Parathyroid adenoma (tissue), 2 donors: ENCODE measurements around the gene SPIB.
"Not testable (repeated sequence)": the region's sequence is repeated elsewhere in the genome, so short reads cannot be mapped to it uniquely, and the experiment has no call there.

Source experiments
- H2AFZ ChIP-seq: fragments of 300-600 bp; sonication (generic); one replicate; pipeline ENCODE4 v1.7.0; 2017; ENCODE audit warnings: antibody characterized with exemption, mild to moderate bottlenecking
- H3K27ac ChIP-seq: fragments of 300-600 bp; sonication (generic); one replicate; pipeline ENCODE4 v1.7.0; 2017
- H3K27me3 ChIP-seq: fragments of 300-600 bp; sonication (generic); one replicate; pipeline ENCODE4 v1.7.0; 2017; ENCODE audit warnings: low read length; ENCODE audit not compliant: control insufficient read depth, insufficient read depth
- H3K36me3 ChIP-seq: fragments of 300-600 bp; sonication (generic); one replicate; pipeline ENCODE4 v1.7.0; 2017; ENCODE audit warnings: low read length; ENCODE audit not compliant: control insufficient read depth, insufficient read depth
- H3K4me1 ChIP-seq: fragments of 300-600 bp; sonication (generic); one replicate; pipeline ENCODE4 v1.7.0; 2017; ENCODE audit warnings: control low read depth
- H3K4me2 ChIP-seq: fragments of 300-600 bp; sonication (generic); one replicate; pipeline ENCODE4 v1.7.0; 2017; ENCODE audit warnings: low read length
- H3K4me3 ChIP-seq: fragments of 300-600 bp; sonication (generic); one replicate; pipeline ENCODE4 v1.7.0; 2017; ENCODE audit warnings: low read depth, low read length
- H3K79me2 ChIP-seq: fragments of 300-600 bp; sonication (generic); one replicate; pipeline ENCODE4 v1.7.0; 2017; ENCODE audit warnings: control low read depth
- H3K9ac ChIP-seq: fragments of 300-600 bp; sonication (generic); one replicate; pipeline ENCODE4 v1.7.0; 2017; ENCODE audit warnings: mild to moderate bottlenecking
- H3K9me3 ChIP-seq: fragments of 300-600 bp; sonication (generic); one replicate; pipeline ENCODE4 v1.7.0; 2017; ENCODE audit warnings: low read length; ENCODE audit not compliant: control insufficient read depth
- TF ChIP-seq, protein P1 (sequence below): fragments of 300-600 bp; sonication (generic); IDR thresholded peaks from one replicate; pipeline ENCODE4 v1.7.0; 2017; ENCODE audit warnings: antibody characterized with exemption, mild to moderate bottlenecking
- donor health status: primary hyperparathyroidism.

The SPIB gene

GRCh38 chr19:50468818-50469217, 50.1 kb downstream of the SPIB start:
- no peak overlapping the region for H3K4me2 ChIP-seq
- H3K27me3 ChIP-seq, result no peaks in the 10 kb centered on the region
- H3K27ac ChIP-seq, result no peak overlapping the region
- no peaks in the 10 kb centered on the region for H3K36me3 ChIP-seq
- no peaks in the 10 kb centered on the region for H3K4me1 ChIP-seq
- TF ChIP-seq, protein P1, sequence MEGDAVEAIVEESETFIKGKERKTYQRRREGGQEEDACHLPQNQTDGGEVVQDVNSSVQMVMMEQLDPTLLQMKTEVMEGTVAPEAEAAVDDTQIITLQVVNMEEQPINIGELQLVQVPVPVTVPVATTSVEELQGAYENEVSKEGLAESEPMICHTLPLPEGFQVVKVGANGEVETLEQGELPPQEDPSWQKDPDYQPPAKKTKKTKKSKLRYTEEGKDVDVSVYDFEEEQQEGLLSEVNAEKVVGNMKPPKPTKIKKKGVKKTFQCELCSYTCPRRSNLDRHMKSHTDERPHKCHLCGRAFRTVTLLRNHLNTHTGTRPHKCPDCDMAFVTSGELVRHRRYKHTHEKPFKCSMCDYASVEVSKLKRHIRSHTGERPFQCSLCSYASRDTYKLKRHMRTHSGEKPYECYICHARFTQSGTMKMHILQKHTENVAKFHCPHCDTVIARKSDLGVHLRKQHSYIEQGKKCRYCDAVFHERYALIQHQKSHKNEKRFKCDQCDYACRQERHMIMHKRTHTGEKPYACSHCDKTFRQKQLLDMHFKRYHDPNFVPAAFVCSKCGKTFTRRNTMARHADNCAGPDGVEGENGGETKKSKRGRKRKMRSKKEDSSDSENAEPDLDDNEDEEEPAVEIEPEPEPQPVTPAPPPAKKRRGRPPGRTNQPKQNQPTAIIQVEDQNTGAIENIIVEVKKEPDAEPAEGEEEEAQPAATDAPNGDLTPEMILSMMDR, result no peak
- H3K4me3 ChIP-seq, result no peak overlapping the region
- H3K9ac ChIP-seq, result no peak overlapping the region
- H3K9me3 ChIP-seq, result no peaks in the 10 kb centered on the region
- H2AFZ ChIP-seq, result no peak overlapping the region
- H3K79me2 ChIP-seq, result no peaks in the 10 kb centered on the region

DNA sequence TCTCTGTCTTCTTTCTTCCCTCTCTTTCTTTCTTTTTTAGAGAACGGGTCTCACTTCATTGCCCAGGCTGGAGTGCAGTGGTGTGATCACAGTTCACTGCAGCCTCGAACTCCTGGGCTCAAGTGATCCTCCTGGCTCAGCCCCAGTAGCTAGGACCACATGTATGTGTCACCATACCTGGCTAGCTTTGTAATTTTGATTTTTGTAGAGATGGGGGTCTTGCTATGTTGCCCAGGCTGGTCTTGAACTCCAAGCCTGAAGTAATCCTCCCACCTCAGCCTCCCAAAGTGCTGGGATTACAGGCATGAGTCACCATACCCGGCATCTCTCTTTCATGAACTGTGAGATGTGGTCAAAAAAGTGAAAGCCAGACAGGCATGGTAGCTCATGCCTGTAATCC, 54.6 kb downstream of the SPIB start:
- not testable (repeated sequence) for H3K9me3 ChIP-seq, H3K27me3 ChIP-seq, H3K4me3 ChIP-seq, H3K27ac ChIP-seq, H3K36me3 ChIP-seq, H2AFZ ChIP-seq, H3K9ac ChIP-seq, H3K4me2 ChIP-seq
- H3K4me1 ChIP-seq, result peaks cover 11% of the 10 kb centered on the region
- peaks cover 12% of the 10 kb centered on the region for H3K79me2 ChIP-seq

DNA sequence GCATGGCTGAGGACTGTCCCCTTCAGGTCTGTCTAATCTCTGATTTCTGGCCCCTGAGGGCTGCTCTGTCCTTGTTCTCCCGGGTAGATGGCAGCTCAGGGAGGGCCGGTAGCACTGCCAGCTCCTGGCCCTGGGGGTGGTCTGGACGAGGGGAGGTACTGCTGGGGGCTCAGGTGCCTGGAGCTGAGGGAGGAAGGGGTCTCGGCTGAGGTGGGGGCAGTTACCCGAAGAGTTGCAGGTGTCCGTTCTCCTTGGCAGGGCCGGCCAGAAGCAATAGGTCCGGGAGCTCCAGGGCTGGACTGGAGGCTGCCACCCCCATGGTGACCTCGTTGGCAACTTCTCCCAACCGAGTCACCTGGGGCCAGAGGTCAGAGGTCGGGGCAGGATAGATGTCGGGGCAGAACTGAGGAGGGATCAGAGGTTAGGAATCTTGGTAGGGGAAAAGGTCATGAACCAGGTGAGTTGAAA, 56.4 kb downstream of the SPIB start:
- no peak overlapping the region for H3K9ac ChIP-seq
- H3K27me3 ChIP-seq, result no peaks in the 10 kb centered on the region
- H3K79me2 ChIP-seq, result peaks cover 22% of the 10 kb centered on the region
- no peaks in the 10 kb centered on the region for H3K36me3 ChIP-seq
- no peak overlapping the region for H3K4me2 ChIP-seq
- H3K4me1 ChIP-seq, result peaks cover 11% of the 10 kb centered on the region
- H3K9me3 ChIP-seq, result no peaks in the 10 kb centered on the region
- H3K4me3 ChIP-seq, result no peak overlapping the region
- H2AFZ ChIP-seq, result no peak overlapping the region
- H3K27ac ChIP-seq, result no peak overlapping the region
- TF ChIP-seq, protein P1, result no peak

- Histone ChIP-seq H3K9me3 (no peaks in the 10 kb centered on the region), H3K27me3 (no peaks in the 10 kb centered on the region), H2AFZ (peak overlapping the region; percentile 100), H3K9ac (no peak overlapping the region), H3K4me1 (peaks cover 11% of the 10 kb centered on the region), H3K4me2 (peak overlapping the region; percentile 90), H3K79me2 (peaks cover 24% of the 10 kb centered on the region), H3K4me3 (peak overlapping the region; percentile 95), H3K36me3 (no peaks in the 10 kb centered on the region), H3K27ac (peak overlapping the region; percentile 99)
- TF ChIP-seq, protein P1, result no peak
Observed at GRCh38 chr19:50475736-50476223, 57.0 kb downstream of the SPIB start.

DNA sequence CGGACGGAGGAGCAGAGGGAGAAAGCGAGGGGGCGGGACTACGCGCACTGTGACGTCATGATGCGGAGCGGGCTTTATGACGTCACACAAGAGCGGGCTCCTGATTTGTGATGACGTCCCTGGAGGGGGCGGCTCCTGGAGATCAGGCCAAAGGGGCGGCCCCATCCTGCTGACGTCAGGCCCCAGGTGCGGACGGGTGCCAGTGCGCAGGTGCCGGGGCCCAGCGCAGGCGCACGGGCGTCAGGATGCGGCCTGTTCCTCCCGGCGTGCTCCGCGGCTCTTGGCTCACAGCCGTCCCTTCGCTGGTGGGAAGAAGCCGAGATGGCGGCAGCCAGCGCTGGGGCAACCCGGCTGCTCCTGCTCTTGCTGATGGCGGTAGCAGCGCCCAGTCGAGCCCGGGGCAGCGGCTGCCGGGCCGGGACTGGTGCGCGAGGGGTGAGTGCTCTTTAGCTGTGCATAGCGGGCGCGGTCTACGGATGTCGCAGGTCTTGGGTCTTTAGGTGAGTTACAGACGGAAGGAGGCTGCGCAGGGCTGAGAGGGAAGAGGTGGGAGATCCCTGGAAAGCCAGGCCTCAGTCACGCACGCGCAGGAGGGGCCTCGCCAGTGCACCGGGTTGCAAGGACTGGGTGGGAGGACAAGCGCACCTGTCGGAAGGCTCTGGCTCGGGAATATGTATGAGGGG, 57.6 kb downstream of the SPIB start, which contains the start of the genes EMC10 and GARIN5A:
TSS of gene EMC10 (plus strand) at position 284 of the 683 bp plus-strand sequence. CDS start at position 322, 38 bp downstream.
TSS of gene GARIN5A (minus strand) at position 625 of the 683 bp plus-strand sequence. CDS start at position 165, 460 bp downstream.
- Histone ChIP-seq H3K9ac (peak within 1 kb of the TSS; percentile 100), H3K36me3 (no peaks in the 10 kb centered on the region), H3K4me2 (peak within 1 kb of the TSS; percentile 90), H3K4me3 (peak within 1 kb of the TSS; percentile 95), H3K9me3 (no peaks in the 10 kb centered on the region), H3K27ac (peak within 1 kb of the TSS; percentile 99), H2AFZ (peak within 1 kb of the TSS; percentile 100), H3K4me1 (peaks cover 11% of the 10 kb centered on the region), H3K79me2 (peaks cover 24% of the 10 kb centered on the region), H3K27me3 (no peaks in the 10 kb centered on the region)
- TF ChIP-seq, protein P1, result no peak
